ENCODE measurements around the gene CFAP53. TPM values are rescaled to one million over a fixed set of nuclear protein-coding genes. Genes with fewer than 3 reads are reported as not detected.
"Not testable (repeated sequence)": the region's sequence is repeated elsewhere in the genome, so short reads cannot be mapped to it uniquely, and the experiment has no call there.

The CFAP53 gene
- total RNA-seq, 1 donor from 2014 or later, result 0.29 TPM

- peak; percentile 7 for DNase-seq (ENCODE audit: low read depth)
- no peaks in the 10 kb centered on the region for H3K36me3 ChIP-seq (ENCODE audit: control insufficient read depth, insufficient read depth, low read length)
- H3K4me3 ChIP-seq (ENCODE audit: low read depth, low read length), result no peak overlapping the region
- no peaks in the 10 kb centered on the region for H3K27me3 ChIP-seq (ENCODE audit: control insufficient read depth, insufficient read depth, low read length)
- no peak for TF ChIP-seq CTCF (IDR thresholded peaks at IDR 0.05; ENCODE audit: insufficient read depth, low read length, poor library complexity, severe bottlenecking)
Observed at GRCh38 chr18:50311650-50312049, 45.4 kb upstream of the CFAP53 start.

DNA sequence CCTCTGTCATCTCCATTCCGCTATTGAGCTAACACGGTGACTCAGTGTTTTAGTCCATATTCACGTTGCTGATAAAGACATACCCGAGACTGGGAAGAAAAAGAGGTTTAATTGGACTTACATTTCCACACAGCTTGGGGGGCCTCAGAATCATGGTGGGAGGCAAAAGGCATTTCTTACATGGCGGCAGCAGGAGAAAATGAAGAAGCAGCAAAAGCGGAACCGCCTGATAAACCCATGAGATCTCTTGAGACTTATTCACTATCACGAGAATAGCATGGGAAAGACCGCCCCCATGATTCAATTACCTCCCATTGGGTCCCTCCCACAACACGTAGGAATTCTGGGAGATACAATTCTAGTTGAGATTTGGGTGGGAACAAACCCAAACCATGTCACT is 43.8 kb upstream of the CFAP53 start:
- DNase-seq (ENCODE audit: low read depth), result no peak
- Histone ChIP-seq H3K4me3 (ENCODE audit: low read depth, low read length) (no peak overlapping the region), H3K36me3 (ENCODE audit: control insufficient read depth, insufficient read depth, low read length) (no peaks in the 10 kb centered on the region), H3K27me3 (ENCODE audit: control insufficient read depth, insufficient read depth, low read length) (no peaks in the 10 kb centered on the region)
- TF ChIP-seq CTCF (IDR thresholded peaks at IDR 0.05; ENCODE audit: insufficient read depth, low read length, poor library complexity, severe bottlenecking), result no peak

- H3K27me3 ChIP-seq (ENCODE audit: control insufficient read depth, insufficient read depth, low read length); H3K4me3 ChIP-seq (ENCODE audit: low read depth, low read length); H3K36me3 ChIP-seq (ENCODE audit: control insufficient read depth, insufficient read depth, low read length); DNase-seq (ENCODE audit: low read depth): not testable (repeated sequence)
Observed at GRCh38 chr18:50308851-50309250, 42.6 kb upstream of the CFAP53 start.

GRCh38 chr18:50307738-50308470 is 41.6 kb upstream of the CFAP53 start:
- no peaks in the 10 kb centered on the region for H3K36me3 ChIP-seq (ENCODE audit: control insufficient read depth, insufficient read depth, low read length)
- H3K27me3 ChIP-seq (ENCODE audit: control insufficient read depth, insufficient read depth, low read length), result no peaks in the 10 kb centered on the region
- peak overlapping the region; percentile 36 for H3K4me3 ChIP-seq (ENCODE audit: low read depth, low read length)
- no peak for TF ChIP-seq CTCF (IDR thresholded peaks at IDR 0.05; ENCODE audit: insufficient read depth, low read length, poor library complexity, severe bottlenecking)
- DNase-seq (ENCODE audit: low read depth), result peak; percentile 84

GRCh38 chr18:50307400-50307737 is 41.1 kb upstream of the CFAP53 start:
- H3K27me3 ChIP-seq (ENCODE audit: control insufficient read depth, insufficient read depth, low read length), result peaks cover 2% of the 10 kb centered on the region
- no peak for TF ChIP-seq CTCF (IDR thresholded peaks at IDR 0.05; ENCODE audit: insufficient read depth, low read length, poor library complexity, severe bottlenecking)
- DNase-seq (ENCODE audit: low read depth), result no peak
- no peaks in the 10 kb centered on the region for H3K36me3 ChIP-seq (ENCODE audit: control insufficient read depth, insufficient read depth, low read length)
- H3K4me3 ChIP-seq (ENCODE audit: low read depth, low read length), result peak overlapping the region; percentile 36

DNA sequence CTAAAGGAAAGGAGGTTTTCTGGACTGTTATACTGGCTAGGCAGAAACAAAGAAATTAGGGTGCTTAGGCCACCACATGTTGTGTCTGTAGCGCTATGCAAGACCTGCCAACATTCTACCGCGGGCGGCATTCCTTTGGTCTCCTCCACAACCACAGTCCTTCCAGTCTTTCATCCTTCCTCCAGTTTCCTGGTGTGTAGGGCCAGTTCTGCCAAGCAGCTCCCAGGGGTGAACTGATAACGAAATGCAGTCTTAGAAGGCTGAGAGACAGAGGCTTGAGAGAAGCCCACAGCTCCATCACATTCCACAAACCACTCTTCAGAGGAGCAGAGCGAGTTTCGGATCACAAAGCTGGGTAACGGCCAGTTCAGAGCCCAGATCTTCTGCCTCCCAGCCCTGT is 40.6 kb upstream of the CFAP53 start:
- TF ChIP-seq CTCF (IDR thresholded peaks at IDR 0.05; ENCODE audit: insufficient read depth, low read length, poor library complexity, severe bottlenecking), result no peak
- DNase-seq (ENCODE audit: low read depth), result no peak
- H3K36me3 ChIP-seq (ENCODE audit: control insufficient read depth, insufficient read depth, low read length), result no peaks in the 10 kb centered on the region
- no peak overlapping the region for H3K4me3 ChIP-seq (ENCODE audit: low read depth, low read length)
- H3K27me3 ChIP-seq (ENCODE audit: control insufficient read depth, insufficient read depth, low read length), result peaks cover 2% of the 10 kb centered on the region

Measured in kidney epithelial cell (primary cell).